NCI-H2196 treated with DMSO at 0.1 percent for 48 hours (cell line): ENCODE measurements around the gene CYSRT1.

Source experiments
- DNase-seq: peaks from one replicate; lab custom pipeline; 2025; ENCODE audit not compliant: unreplicated experiment; lab: John Stamatoyannopoulos, UW

The CYSRT1 gene

GRCh38 chr9:137226338-137227053, 1.5 kb downstream of the CYSRT1 start:
- no peak for DNase-seq

- peak; percentile 59 for DNase-seq
Observed at GRCh38 chr9:137227054-137227852, 2.3 kb downstream of the CYSRT1 start, which contains the start of gene RNF224. Gene RNF224 (plus strand): TSS chr9:137227502. CDS start chr9:137228336, 834 bp downstream.

GRCh38 chr9:137227853-137228505, 3.0 kb downstream of the CYSRT1 start:
- no peak for DNase-seq

- DNase-seq, result peak; percentile 48
Observed at GRCh38 chr9:137228506-137228967, 3.6 kb downstream of the CYSRT1 start.

GRCh38 chr9:137228968-137229896, 4.3 kb downstream of the CYSRT1 start:
- no peak for DNase-seq

- no peak for DNase-seq
Observed at GRCh38 chr9:137229903-137230704, 5.1 kb downstream of the CYSRT1 start.

- no peak for DNase-seq
Observed at GRCh38 chr9:137230705-137231371, 5.9 kb downstream of the CYSRT1 start, which contains the start of gene SLC34A3. Gene SLC34A3 (plus strand): TSS chr9:137230901. CDS start chr9:137231703, 802 bp downstream.

- DNase-seq, result no peak
Observed at GRCh38 chr9:137231372-137232039, 6.5 kb downstream of the CYSRT1 start.

GRCh38 chr9:137232101-137232500, 7.1 kb downstream of the CYSRT1 start:
- DNase-seq, result no peak

- DNase-seq, result no peak
Observed at GRCh38 chr9:137232510-137232909, 7.5 kb downstream of the CYSRT1 start.

- DNase-seq, result no peak
Observed at GRCh38 chr9:137233143-137233980, 8.4 kb downstream of the CYSRT1 start.

GRCh38 chr9:137234055-137234697, 9.2 kb downstream of the CYSRT1 start:
- no peak for DNase-seq

- no peak for DNase-seq
Observed at GRCh38 chr9:137234758-137235423, 9.9 kb downstream of the CYSRT1 start.

GRCh38 chr9:137235424-137236237, 10.7 kb downstream of the CYSRT1 start:
- no peak for DNase-seq

- peak; percentile 67 for DNase-seq
Observed at GRCh38 chr9:137236238-137236935, 11.4 kb downstream of the CYSRT1 start.
